NCI-H2196 treated with DMSO at 0.1 percent for 48 hours (cell line): ENCODE measurements around the gene ERICH3.

Experiments used
- DNase-seq: peaks from one replicate; lab custom pipeline; 2025; ENCODE audit not compliant: unreplicated experiment; lab: John Stamatoyannopoulos, UW

The ERICH3 gene, protein sequence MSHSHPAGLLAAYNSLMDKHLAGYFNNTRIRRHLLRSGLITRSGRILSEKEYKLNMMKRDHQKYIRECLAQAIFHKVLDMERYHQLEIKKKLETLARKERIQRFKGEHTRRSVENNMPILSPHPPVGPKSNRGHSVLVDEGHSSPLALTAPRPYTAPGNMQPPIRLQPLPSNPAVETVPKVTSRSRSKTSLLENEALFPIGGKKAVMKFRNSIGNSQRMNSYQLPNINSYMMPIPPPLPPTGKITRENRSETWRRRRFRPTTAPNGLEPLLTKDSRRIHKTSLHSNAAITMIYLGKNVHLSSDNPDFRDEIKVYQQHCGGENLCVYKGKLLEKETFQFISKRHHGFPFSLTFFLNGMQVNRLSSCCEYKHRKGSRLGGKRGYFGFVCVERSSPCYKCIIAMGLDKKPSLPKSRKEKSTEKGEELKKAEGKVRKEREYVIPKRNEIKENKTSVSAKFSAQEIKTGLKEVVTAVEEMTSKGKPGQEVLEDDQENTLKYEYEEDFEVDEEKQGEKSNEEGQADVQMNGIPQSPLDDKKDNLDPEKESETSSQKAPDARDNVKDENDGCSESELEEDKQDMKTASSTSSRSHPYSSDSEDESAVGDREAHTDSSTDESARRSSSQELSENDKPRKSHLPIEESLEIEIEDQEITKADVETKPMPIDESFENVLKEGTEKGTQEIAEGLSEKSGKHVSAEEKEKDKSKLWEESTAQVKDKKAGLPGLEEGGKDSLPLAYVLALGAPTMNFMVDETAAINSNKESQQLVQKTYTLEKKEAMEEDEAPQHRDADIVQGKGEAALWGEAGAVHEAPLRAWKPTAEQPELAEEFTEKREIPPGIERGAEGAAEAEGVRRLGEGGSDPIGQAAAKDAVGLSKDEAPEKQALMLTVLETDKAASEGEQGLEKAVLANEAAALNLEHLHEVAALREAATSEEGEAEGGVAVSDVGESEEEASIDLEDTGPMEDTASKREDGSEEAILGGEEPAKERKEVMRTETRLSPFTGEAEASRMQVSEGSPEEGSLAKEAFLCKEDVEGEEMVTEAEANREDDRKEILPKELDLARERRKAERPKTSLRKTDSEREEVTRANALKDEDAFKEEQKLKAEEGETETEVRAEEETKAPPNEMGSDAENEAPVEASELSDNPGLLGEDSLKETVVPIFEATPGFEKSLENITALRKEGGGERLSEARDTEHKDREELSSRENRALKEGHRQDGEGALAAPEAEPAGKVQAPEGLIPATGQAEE (N-terminal part only)

DNA sequence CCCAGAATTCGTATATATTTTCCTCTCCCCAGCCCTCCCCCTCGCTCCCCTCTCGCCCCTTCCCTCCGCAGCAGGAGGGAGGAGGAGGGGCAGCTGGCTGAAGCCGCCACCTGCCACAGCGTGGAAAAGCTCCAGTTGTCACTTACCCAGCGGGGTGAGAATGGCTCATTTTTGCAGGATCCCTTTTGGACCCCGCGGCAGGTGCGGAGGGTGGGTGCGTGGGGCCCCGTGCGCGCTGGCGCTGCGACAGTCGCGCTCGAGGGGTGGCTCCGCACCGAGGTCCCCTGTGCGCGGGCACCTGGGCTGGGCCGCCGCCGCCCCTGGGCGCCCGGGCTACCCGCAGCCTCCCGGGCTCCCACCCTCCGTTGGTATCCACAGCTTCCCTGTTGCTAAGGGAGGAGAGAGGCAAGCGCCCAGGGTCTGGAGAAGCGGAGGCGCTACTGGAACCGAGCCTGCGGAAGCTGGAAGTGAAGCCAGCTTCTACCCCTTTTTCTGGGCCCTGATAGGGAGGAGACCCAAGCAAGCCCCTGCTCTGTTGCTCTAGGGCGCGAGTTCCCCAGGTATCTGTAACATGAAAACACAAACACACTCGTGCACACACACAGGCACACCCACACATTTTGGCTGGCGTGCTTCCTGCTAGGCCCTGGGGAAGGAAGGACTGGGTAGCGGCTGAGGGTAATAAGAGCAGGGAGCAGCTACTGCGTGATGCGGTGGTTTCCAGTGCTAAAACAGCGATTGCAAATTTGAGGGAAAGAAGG is at the start of gene ERICH3:
Gene ERICH3 (minus strand): TSS at position 442 of the 761 bp plus-strand sequence. CDS start 273 bp downstream, at position 169.
- DNase-seq: no peak

DNA sequence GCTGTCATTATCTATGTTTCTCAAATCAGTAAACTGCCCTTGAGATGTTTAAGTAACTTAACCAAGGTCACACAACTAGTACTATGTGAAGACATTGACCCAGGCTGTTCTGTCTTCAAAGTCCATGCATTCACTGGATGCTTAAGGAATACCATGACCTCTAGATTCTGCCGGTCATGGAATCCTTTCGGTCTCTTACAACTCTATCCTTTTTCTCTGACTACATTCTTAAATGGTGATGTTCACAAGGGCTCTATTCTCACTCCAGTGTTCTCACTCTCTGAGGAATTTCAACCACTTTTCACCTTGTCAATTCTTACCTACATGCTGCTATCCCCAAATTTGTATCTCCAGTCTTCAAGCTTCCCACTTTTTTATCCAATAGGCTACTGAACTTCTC is 44.0 kb upstream of the ERICH3 start:
- no peak for DNase-seq

DNA sequence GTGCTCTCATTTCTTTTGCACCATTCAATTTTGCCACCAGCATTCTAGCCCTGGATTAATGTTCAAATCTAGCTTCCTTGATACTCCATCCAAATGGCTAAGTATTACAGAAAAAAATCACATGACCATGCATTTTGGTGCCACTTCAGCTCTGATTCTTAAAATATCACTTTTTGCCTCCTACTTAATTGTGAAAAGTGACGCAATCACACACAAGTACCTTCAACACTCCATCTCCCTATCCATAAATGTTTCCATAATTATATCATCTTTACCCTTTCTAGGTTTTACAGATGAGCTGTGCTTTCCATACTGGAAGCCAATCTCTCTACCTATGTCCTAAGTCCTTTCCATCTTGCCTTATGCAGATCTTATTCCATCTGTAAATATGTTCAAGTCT is 43.2 kb upstream of the ERICH3 start:
- no peak for DNase-seq

- DNase-seq: no peak
Measured at GRCh38 chr1:74715806-74716205, 42.2 kb upstream of the ERICH3 start.

DNA sequence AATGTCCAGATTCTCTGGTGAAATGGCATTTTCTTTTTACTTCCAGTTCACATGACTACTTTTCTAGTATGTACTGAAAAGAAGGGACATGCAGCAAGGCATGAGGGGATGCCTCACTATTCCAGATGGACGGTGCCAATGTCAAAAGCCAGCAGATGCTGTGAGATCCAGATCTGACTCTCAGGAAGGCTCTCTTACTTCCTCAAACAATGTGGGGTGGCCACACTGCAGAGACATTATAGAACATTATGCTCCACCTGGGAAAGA is 41.6 kb upstream of the ERICH3 start:
- DNase-seq: no peak

GRCh38 chr1:74714429-74715235 is 41.0 kb upstream of the ERICH3 start:
- DNase-seq: no peak

DNA sequence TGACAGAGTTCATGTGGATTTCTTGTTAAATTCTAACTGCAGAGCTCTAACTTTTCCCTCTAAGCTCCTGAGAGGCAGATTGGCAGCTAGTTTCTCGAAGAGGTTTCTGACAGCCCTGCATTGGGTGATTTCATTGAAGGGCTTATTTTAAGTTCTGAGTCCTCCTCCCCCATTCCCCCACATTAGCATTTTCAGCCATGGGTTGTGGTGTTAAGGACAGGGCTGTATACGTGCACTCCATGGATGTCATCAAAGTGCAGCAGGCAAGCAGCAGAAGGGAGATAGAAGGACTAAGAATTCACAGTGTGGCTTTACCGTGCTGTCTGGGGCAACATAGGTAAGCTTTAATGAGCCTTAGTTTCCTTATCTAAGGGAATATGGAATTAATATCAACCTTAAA is 40.3 kb upstream of the ERICH3 start:
- no peak for DNase-seq

DNA sequence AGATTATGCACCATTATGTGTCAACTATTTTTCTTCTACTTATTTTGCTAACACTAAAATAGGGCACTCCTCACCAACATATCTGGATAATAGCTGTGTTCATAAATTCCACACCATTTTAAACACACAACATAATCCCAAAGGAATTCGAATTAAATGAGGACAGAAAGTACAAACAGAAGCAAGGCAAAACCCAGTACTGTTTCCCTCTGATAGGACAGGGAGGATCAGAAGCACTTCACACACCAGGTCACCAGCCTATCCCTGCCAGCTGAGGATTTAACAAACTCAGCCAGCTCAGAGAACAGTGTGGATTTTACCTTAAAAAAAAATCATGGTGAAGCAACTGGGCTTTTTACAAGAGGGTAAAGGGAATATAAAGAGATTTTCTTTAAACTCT is 39.3 kb upstream of the ERICH3 start:
- DNase-seq: no peak

- no peak for DNase-seq
Measured at GRCh38 chr1:74703386-74704182, 30.0 kb upstream of the ERICH3 start.

- DNase-seq: no peak
Measured at GRCh38 chr1:74699331-74699730, 25.7 kb upstream of the ERICH3 start.

- no peak for DNase-seq
Measured at GRCh38 chr1:74697832-74698231, 24.2 kb upstream of the ERICH3 start.

DNA sequence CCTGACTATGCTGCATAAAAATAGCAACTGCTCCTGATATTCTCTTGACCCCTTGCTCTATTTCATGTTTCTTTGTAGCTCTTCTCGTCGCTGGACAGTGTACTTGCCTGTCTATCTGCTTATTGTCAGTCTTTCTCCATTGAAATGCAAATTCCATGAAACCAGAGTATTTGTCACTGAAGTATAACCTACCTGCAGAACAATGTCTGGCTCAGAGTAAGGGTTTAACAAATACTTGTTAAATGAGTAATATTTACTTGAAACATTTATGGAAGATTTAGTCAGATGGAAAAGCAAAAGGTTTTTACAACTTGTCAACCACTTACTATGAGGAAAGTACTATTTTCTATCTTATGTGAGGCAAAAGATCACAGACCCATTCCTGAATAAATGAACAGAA is 19.9 kb upstream of the ERICH3 start:
- DNase-seq: no peak

DNA sequence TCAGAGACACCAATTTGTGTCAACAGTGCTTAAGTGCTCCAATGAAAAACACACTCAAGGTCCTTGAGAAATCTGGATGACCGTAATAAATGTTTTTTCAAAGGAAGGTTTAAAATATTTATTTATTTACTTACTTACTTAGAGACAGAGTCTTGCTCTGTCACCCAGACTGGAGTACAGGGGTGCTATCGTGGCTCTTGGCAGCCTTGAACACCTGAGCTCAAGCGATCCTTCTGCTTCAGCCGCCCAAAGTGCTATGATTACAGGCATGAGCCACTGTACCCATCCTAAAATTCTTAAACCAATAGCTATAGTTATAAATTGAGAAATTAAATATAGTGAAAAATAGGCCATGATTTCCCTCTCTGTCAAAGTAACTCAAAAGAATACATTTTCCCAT is 17.3 kb upstream of the ERICH3 start:
- DNase-seq: no peak

DNA sequence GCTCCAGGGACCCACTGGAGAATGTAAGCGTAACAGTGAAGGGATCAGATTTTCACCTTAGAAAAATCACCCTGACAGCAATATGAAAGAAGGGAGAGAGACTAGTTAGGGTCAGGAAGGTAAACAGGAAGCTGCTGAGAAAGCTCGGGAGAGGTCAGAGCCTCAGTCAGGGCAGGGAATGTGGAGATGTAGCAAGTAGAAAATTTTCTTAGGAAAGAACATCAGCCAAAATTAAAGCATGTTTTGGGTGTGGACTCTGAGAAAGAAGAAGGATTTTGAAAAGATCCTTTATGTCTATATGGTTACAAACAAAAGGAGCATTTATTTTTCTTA is 16.7 kb upstream of the ERICH3 start:
- DNase-seq: no peak

DNA sequence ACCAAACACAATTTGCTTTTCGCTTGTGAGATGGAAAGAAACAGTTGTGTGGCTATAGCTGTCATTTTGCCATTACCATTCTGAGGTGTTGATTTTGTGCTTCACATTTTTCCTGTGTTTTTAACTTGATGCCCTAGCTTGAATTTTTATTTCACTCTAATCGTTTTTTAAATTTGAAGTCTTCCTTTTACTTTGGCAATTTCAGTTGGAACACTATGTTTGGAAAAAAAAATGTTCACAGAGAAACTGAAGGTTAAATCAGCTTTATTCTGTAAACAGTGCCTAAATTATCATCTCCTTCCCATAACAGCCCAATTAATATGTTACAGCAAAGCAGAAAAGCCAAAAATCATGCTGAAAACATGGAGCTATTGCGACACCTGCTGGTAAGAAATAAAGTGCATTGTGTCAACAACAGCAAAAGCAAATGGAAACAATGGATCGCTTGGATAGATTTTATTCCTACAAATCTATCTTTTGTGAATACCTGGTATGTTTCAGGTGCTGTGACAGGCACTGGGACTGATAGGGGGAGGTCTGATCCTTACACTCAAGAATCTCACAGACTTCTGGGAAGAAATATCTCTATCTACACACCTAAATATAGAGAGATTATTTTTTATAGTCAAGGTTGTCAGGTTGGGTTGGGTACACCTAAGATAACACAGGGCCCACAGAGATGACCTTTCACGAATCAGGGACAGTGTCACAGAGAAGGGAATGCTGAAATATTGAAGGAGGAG is 16.2 kb upstream of the ERICH3 start:
- peak; percentile 21 for DNase-seq

DNA sequence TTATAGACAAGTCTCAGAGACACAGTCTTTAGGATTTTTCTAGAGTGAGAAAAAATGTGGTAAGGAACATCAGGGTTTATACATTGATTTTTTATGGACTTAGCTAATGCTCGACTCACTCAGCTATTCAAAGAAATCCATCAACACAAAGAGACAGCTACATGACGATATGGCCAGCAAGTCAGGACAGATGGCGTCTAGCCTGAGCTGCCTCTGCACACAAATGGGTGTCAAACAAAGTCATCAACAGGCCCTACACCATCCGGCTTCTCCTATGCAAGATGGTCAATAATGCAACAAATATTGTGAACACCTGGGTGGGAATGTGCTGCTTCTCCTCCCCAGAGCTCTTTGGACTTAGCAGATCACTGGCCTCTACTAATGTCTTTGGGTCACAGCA is 13.3 kb upstream of the ERICH3 start:
- no peak for DNase-seq

GRCh38 chr1:74684301-74684700 is 10.7 kb upstream of the ERICH3 start:
- DNase-seq: no peak

DNA sequence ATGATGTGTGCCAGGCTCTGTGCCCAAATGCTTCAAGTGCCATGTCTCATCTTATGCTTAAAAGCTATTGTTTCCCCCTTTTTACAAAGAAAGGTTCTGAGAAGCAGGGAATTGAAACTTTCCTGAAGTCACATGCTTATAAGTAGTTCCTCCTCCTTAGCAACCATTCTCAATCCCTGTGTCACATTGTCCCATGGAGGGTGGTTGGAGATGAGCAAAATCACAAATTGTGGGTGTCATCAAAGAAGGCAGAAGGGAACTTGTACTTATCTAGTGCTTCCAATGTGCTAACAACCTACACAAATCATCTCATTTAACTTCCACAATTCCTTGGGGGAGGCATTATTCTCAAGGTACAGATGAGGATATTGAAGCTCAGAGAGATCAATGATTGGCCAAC is 10.1 kb upstream of the ERICH3 start:
- DNase-seq: no peak

- DNase-seq: no peak
Measured at GRCh38 chr1:74681851-74682250, 8.3 kb upstream of the ERICH3 start.
